GM23248 (cell line): Measurements from ENCODE around the gene FAM200C.

Source experiments
- EZH2 ChIP-seq: fragments of 200-600 bp; sonication (generic); IDR thresholded peaks from 2 replicates; pipeline ENCODE4 v1.6.1; 2018; ENCODE audit warnings: antibody characterized with exemption, mild to moderate bottlenecking; ENCODE audit not compliant: insufficient read depth, poor library complexity, severe bottlenecking
- EZH2phosphoT487 ChIP-seq: fragments of 200-600 bp; sonication (generic); IDR thresholded peaks from 2 replicates; pipeline ENCODE4 v1.6.1; 2018; ENCODE audit warnings: antibody characterized with exemption, moderate library complexity, mild to moderate bottlenecking, low read depth; ENCODE audit not compliant: insufficient read depth

GRCh38 chr5:160359816-160360215 lies 40.0 kb downstream of the FAM200C start:
- TF ChIP-seq EZH2 (no peak), EZH2phosphoT487 (no peak)
